Left kidney (tissue), 8 donors: ENCODE results near the gene OPN4. TPM values are rescaled to one million over a fixed set of nuclear protein-coding genes. Genes with fewer than 3 reads are reported as not detected.
"Not testable (repeated sequence)": the region's sequence is repeated elsewhere in the genome, so short reads cannot be mapped to it uniquely, and the experiment has no call there.

Source experiments
- DNase-seq: peaks from one replicate; pipeline ENCODE4 v3.0.0-alpha.2; 2013
- long read RNA-seq, 8 donors: transcript quantifications; one replicate each; lab custom pipeline, GENCODE V29; 2026
- polyA plus RNA-seq: library from polyadenylated mRNA; unstranded; fragments of 120-200 nt; gene quantifications from one replicate; pipeline ENCODE4 v1.2.1, GENCODE V29; 2013; ENCODE audit not compliant: insufficient read length

The OPN4 gene
- polyA plus RNA-seq = not detected
- long read RNA-seq, donor 1 = 0 reads
- long read RNA-seq, donor 2 = 0 reads
- long read RNA-seq, donor 3 = 0 reads
- long read RNA-seq, donor 4 = 0 reads
- long read RNA-seq, donor 5 = 0 reads
- long read RNA-seq, donor 6 = 0 reads
- long read RNA-seq, donor 7 = 0 reads
- long read RNA-seq, donor 8 = 0 reads

DNA sequence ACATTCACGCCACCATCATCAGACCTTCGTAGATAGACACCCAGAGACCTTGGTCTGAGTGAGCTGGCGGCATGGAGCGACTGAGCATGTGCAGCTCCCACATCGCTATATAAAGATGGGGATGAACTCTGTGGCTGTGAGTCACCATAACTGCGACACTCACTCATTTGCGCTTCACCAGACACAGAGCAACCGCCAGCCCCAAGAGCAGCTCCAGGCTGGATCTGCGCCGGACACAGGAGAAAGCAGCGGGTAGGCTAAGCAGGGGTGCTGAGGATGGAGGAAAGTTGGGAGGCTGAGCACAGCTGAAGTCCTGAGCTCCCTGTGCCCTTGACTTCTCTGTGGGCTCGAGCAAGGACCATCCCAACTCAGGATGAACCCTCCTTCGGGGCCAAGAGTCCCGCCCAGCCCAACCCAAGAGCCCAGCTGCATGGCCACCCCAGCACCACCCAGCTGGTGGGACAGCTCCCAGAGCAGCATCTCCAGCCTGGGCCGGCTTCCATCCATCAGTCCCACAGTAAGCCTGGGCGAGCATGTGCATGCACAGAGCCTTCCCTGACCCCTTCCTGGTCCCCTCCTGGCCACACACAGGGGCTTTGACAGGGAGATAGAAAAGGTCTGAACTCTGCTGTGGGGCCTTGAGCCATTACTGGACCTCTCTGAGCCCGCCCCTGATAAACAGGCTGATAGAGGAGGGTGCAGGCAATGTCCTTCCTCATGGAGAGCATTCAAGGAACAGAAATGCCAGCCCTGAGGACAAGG is at the start of gene OPN4:
Gene OPN4, plus strand, starts transcription at position 137 of the 762 bp plus-strand sequence. Its CDS starts 237 bp downstream, at position 374.
- no peak for DNase-seq

DNA sequence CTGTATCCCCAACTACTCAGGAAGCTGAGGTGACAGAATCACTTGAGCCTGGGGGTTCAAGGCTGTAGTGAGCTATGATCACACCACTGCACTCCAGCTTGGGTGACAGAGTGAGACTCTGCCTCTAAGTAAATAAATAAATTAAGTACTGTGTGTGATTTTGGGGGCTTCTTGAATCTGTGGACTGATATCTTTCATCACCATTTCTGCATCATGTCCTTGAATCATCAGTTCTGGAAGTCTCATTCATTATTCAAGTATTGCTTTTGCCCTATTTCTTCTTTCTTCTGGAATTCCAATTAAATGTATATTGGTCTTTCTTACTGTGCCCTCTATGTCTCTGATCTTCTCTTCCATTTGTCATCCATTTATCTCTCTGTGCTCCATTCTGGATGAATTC is 46.7 kb upstream of the OPN4 start:
- DNase-seq = no peak

DNA sequence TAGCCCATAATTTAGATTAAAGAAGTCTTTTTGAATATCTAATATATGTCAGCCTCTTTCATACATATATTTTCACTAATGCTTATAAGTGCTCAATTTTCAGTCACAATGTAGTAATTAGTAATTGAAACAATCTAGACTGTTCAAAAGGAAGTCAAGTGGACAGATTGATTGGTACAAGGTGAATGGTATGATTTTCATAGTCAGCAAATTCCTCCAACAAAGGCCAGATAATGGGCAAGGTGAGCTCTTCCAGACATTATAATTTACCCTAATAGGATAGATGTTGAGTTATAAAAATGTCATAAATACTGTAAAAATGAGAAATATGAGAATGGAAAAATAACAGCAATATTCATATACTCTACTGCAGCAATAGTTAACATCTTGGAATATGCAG is 44.4 kb upstream of the OPN4 start:
- DNase-seq = no peak

- no peak for DNase-seq
These were observed 43.0 kb upstream of the OPN4 start for GRCh38 chr10:86611386-86611785.

GRCh38 chr10:86613096-86613495 is 41.3 kb upstream of the OPN4 start:
- DNase-seq = no peak

- DNase-seq = no peak
These were observed 40.4 kb upstream of the OPN4 start for GRCh38 chr10:86613905-86614304.

DNA sequence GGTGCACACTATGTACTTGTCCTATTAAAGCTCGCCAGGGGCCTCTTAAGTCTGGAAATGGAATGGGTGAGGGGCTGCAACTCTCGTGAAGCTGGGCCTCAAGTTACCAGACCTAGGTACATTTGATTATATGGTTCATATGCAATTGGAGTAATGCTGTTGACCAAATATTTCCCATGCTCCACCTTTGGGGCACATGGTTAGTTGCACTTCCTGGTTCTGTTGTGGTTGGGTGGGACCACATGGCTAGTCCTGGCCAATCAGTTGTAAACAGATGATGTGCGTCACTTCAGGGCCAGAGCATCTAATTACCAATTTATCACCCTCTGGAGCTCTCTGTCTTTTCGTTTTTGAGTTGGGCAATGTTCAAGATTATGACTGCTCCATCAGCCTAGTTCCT is 39.5 kb upstream of the OPN4 start:
- DNase-seq = no peak

GRCh38 chr10:86617278-86617677 is 37.1 kb upstream of the OPN4 start:
- not testable (repeated sequence) for DNase-seq

DNA sequence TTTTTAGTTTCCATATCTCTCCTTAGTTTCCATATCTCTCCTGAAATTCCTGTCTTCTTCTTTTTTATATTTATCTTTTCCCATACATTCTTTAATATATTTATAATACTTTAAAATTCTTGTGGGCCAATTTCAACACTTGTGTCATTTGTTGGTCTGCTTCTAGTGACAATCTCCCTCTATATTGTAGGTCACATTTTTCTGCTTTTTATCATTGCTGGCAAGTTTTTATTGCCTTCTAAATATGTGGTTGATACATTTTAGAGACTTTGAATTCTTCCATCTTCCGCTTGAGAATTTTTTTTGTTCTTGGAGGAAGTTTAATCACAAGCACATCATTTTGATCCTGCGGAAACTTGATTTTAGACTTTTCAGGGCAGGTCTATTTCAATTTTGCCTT is 26.0 kb upstream of the OPN4 start:
- no peak for DNase-seq

DNA sequence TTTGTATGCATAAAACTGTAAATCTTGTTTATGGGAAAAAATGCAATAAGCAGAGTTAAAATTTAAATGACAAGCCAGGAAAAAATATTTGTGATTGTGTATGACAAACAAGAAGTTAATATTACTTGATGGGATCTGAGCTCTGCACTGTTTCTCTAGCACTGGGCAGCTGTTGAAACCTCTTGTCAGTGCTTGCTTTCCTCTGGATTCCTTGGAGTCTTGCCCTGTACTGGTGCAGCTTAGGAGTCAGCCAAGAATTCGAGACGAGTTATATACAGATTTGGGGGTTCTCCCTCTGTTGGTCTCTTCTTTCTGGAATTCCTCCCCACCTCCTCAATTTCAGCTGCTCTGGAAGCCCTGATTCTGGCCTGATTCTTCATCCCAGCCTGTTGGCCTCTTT is 24.3 kb upstream of the OPN4 start:
- no peak for DNase-seq

DNA sequence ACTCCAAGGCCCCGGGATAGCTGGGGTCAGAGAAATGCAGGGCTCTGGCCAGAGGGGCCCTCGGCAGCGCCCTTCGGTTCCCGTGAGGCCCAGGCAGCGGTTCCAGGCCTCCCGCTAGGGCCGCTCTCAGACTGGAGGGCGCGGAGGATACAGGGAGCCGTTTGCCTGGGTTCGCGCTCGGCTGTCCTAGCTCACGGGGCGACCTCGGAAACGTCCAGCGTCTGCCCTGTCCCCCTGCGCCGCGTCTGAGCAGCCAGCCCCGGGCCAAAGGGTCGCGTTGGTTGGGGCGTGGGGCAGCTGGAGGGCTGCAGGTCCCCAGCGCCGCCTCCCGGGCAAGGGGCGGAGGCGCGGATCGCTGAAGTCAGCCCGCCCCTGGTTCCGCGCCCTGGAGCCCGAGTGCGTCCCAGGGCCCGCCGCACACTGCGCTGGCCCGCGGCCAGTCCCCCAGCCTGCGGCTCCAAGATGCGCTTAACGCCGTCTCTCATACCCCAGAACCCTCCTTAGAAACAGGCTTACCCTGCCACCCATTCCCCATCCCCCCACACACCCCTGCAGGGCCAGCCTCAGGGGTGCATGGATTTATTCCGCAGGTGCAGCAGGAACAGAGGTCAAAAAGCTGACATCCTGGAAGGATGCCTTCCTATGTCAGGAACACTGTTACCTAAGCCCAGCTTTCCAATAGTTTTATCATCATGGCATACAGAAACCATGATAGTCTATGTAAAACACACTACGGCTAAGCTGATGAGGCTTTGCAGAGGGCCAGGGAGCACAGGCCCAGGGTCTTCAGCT is 22.1 kb upstream of the OPN4 start:
- peak; percentile 24 for DNase-seq

GRCh38 chr10:86632951-86633350 is 21.4 kb upstream of the OPN4 start:
- DNase-seq = peak; percentile 25

DNA sequence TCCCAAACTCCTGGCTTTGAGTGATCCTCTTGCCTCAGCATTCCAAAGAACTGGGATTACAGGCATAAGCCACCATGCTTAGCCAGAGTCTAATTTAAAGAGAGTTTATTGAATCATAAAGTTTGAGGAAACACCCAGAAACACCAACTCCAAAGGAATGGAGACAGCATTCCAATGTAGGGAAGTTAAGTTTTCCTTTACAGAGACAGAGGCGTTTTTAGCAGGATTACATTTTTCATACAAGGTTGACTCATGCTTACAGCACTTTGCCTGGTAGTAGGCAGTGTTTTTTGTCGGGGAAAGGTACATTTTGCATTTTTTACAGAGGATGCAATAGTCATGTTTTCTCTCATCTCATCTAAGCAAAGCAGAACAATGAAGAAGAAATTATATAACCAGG is 18.9 kb upstream of the OPN4 start:
- no peak for DNase-seq

GRCh38 chr10:86636311-86636710 is 18.0 kb upstream of the OPN4 start:
- DNase-seq = no peak

DNA sequence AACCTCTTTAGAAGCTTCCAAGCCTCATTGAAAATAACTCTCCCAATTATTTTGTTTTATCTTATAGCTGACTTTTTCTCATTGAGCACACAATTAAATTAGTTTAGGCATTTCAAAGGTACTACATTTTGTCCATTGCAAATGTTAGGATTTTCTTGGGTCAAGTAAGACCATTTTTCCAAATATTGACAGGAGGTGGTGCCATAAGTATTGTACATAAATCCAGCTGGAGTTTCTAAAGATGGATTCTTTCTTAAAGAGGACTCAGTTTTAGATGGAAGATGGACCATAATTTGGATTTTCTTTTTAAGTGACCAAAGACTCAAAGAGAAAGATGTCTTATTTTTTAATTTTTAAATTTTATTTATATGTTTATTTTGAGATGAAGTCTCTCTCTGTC is 12.3 kb upstream of the OPN4 start:
- no peak for DNase-seq

GRCh38 chr10:86642499-86642898 is 11.8 kb upstream of the OPN4 start:
- no peak for DNase-seq

GRCh38 chr10:86644152-86644793 is 10.1 kb upstream of the OPN4 start:
- DNase-seq = no peak

DNA sequence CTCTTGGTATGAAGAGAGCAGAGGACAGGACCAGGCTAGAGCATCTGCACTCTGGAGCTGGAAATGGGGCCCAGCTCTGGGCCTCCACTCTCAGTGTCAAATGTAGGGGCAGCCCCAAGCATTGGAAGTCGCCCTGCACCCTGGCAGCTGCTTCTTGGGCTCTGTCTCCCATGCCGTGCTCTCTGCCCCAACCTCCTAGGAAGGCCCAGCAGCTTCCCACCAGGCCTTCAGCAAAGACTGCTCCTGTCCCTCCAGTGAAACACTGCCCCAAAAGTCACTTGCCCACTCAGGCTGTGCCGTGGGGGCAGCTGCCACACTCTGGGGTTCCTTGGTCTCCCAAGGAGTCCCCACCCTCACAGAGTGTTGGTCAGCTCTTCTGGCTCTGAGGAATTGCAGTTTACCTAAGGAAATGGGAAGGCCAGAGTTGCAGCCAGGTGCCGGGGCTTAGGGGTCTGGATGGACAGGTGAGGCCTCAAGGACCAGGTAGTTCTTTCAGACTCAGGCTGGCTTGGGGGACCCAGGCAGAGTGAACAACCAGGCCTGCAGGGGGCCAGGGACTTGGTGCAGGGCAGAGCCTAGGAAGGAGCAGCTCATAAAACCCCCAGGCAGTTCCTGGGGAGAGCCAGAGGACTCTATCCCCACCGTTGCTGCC is 9.4 kb upstream of the OPN4 start:
- DNase-seq = no peak

DNA sequence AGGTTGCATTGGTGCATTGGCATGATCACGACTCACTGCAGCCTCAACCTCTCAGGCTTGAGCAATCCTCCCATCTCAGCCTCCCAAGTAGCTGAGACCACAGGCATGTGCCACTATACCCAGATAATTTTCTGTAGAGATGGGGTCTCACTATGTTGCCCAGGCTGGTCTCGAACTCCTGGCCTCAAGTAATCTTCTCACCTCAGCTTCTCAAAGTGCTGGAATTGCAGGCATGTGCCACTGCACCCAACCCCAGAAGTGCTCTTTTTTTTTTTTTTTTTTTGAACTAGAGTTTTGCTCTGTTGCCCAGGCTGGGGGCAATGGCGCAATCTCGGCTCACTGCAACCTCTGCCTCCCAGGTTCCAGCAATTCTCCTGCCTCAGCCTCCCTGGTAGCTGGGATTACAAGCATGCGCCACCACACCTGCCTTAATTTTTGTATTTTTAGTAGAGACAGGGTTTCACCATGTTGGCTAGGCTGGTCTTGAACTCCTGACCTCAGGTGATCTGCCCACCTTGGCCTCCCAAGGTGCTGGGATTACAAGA is 8.7 kb upstream of the OPN4 start:
- not testable (repeated sequence) for DNase-seq

DNA sequence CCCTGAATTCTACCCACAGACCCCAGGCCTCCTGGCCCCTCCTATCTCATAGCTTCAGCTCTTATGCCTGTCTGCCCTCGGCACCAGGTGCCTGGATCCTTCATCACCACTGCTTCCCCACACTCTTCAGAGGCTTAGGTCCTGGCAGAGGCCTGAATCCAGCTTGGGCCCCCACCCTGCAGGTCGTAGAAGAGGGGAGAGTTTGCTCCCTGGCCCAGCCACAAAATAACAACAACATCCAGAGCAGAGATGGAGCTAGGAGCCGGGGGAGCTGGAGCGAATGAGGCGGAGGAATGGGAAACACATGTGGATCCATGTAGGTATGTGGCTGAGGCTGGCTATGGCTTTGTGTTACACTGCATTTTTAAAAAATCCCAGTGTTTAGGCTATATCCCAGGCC is 7.8 kb upstream of the OPN4 start:
- no peak for DNase-seq

DNA sequence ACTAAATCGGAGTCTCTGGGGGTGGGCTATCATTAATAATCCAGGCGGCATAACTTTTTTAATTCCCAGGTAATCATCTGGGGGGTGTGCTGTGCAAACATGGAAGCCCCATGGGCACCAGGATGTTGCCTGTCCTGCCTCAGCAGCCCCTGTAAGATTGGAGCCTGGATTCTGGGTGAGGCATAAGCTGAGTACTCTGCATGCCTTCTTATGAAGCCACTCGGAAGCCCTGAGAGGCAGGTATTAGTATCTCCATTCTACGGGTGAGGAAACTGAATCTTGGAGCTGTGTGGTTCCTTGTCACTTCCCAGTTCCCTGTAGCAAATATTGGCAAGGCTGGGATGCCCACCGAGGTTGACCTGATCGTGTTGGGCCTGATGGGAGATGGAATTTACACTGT is 7.4 kb upstream of the OPN4 start:
- DNase-seq = no peak
